Measurements from ENCODE around the gene SCLT1.

SCLT1 gene

GRCh38 chr4:128835498-128836222 is 257.7 kb downstream of the SCLT1 start:
- no peak for DNase-seq

All from RPMI8226 (cell line).